Thoracic aorta endothelial cell (primary cell): Measurements from ENCODE around the gene NLK. TPM values are rescaled to one million over a fixed set of nuclear protein-coding genes. Genes with fewer than 3 reads are reported as not detected.

Experiments
- small RNA-seq: library from RNA; depleted of rRNA; stranded (forward); fragments of <200 nt; gene quantifications from one replicate; pipeline ENCODE3, GENCODE V24; 2012
- total RNA-seq: library from RNA; depleted of rRNA; stranded (reverse); fragments of >200 nt; gene quantifications from 2 replicates; pipeline ENCODE4 v1.2.3, GENCODE V29; 2012

Gene NLK
- total RNA-seq, result 50.4 and 50.5 TPM in 2 replicates

GRCh38 chr17:28042657-28042720, at the start of gene NLK:
Gene NLK (plus strand): TSS chr17:28042677. CDS start chr17:28042874, 197 bp downstream.

Small RNAs within 50 kb of the gene (small RNA-seq; reads per million reads assigned to genes)
- gene RF00006, result not detected
- not detected for gene RF00156
- not detected for gene RF00601
- not detected for gene RPS29P22

Other genes starting within 250 kb of the NLK start
- gene NOS2, start 242.1 kb upstream of the NLK start, total RNA-seq, result not detected in 2 replicates
- 2.8 TPM in 2 replicates for gene LYRM9, start 149.3 kb upstream of the NLK start, total RNA-seq